GM18907 (cell line): Measurements from ENCODE around the gene RALBP1.
A peak's percentile ranks its signal among the peaks of the same experiment; 100 is the strongest.
"Not testable (repeated sequence)": the region's sequence is repeated elsewhere in the genome, so short reads cannot be mapped to it uniquely, and the experiment has no call there.

ENCODE experiments used
- ATAC-seq: cut with Tn5 transposase; IDR thresholded peaks from one replicate; pipeline ENCODE4 v1.9.1; 2021; ENCODE audit warnings: mild to moderate bottlenecking, moderate library complexity; ENCODE audit not compliant: unreplicated experiment

Gene RALBP1

GRCh38 chr18:9453283-9453682 lies 22.0 kb upstream of the RALBP1 start:
- no peak for ATAC-seq

GRCh38 chr18:9454061-9454703 lies 21.1 kb upstream of the RALBP1 start:
- ATAC-seq: no peak

DNA sequence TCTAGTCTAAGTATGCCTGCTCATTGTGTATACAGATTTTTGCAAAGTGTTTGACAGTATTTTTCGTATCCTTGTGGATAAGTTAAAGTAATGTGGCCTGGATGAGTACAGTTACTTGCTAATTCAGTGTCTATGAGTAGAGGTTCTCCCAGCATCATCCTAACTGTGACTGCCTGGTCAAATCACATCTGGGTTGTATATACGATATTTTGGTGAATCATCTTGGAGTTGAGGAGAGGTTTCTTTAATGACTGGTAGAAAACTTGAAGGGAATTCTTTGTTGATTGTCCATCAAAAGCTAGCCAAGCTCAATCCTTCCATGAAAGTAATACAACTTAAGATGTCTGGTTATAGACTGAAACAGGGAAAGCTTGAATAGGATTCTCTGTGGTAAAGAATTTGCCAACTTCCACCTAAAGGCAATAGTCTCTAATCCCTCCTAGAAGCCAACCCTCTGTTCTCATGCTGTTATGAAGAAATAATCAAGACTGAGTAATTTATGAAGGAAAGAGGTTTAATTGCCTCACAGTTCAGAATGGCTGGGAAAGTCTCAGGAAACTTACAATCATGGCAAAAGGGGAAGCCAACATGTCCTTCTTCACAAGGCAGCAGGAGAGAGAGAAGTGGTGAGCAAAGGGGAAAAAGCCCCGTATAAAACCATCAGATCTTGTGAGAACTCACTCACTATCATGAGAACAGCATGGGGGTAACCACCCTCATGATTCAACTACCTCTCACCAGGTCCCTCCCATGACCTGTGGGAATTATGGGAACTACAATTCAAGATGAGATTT lies 19.4 kb upstream of the RALBP1 start:
- no peak for ATAC-seq

DNA sequence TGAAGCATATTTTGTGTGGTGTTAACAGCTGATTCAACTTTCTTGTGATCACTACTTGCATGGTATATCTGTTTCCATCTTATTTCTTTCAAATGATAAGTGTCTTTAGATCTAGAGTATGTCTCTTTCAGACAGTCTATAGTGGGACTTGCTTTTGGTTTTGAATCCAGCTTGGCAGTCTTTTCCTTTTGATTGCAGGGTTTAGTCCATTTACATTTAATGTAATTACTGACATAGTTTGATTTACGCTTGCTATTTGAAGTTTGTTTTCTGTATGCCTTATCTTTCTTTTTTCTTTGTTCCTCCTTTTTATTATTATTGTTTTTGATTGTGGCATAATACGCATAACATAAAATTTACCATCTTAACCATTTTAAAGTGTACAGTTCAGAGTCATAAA lies 9.2 kb upstream of the RALBP1 start:
- no peak for ATAC-seq

GRCh38 chr18:9466846-9467245 lies 8.5 kb upstream of the RALBP1 start:
- no peak for ATAC-seq

DNA sequence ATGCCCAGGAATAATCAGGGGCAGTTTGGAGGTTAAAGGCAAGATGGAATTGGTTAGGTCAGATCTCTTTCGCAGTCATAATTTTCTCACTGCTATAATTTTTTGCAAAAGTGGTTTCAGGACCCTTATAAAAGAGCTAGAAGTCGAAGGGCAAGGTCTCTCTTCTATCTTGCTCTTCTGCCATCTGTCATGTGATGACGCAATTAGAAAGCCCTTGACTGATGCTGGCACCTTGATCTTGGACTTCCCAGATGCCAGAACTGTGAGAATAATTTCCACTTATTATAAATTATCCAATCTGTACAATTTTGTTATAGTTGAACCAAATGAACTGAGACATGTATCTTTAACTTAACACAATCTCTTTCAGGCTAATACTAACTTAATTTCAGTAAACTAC lies 6.3 kb upstream of the RALBP1 start:
- no peak for ATAC-seq

DNA sequence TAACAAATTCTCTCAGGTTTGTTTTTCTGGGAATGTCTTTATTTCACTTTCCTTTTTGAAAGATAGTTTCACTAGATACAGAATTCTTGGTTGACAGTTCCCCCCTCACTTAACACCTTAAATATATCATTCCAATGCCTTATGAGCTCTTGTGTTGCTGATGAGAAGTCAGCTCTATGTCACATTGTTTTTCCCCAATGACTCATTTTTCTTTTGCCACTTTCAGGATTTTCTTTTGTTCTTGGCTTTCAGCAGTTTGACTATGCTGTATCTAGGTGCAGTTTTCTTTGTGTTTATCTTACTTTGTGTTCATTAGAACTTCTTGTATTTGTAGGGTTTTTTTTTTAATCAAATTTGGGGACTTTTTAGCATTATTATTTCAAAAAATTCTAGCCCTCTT lies 5.6 kb upstream of the RALBP1 start:
- ATAC-seq: no peak

DNA sequence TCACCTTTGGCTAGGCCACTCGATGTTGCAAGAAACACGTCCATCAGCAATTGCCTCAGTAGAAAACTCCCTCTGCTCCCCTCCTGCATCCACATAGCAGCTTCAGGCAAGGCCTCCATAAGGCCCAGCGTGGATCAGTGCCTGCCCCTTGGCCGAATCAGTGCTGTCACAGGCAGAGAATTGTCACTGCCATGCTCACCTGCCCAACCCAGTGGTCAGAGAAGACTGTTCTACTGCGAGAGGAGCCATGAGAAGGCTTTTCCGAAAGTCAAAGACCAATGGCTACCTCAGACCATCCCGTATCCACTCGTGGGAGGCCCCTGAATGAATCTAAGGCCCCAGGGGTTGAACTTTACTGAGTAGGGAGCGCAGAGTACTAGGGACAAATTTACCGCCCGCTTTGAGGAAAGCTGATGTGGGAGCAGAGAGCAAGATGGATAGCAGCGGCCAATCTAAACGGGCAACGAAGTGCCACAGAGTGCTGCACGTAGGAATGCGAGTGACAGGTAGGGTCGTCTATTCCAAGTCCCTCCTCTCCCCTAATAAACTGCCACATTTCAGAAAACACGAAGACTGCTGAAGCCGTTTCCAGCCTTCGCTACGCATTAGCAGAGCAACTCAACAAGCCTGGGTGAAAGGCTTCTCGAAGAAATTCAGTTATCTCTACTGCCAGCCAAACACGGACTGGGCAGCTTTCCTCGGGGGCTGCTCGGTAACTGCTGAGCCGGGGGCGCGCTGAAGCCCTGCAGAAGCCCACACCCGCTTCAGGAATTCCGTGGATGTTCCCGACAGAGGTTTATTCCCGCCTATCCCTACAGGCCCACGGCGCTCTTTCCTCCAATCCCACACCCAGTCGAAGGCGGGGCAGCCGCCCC lies 968 bp upstream of the RALBP1 start:
- ATAC-seq: no peak

- ATAC-seq: peak; percentile 33
Measured at GRCh38 chr18:9475643-9476591, 604 bp downstream of the RALBP1 start.

- not testable (repeated sequence) for ATAC-seq
Measured at GRCh38 chr18:9476949-9477348, 1.6 kb downstream of the RALBP1 start.

GRCh38 chr18:9477509-9477908 lies 2.2 kb downstream of the RALBP1 start:
- ATAC-seq: no peak

- ATAC-seq: no peak
Measured at GRCh38 chr18:9478545-9478944, 3.2 kb downstream of the RALBP1 start.

DNA sequence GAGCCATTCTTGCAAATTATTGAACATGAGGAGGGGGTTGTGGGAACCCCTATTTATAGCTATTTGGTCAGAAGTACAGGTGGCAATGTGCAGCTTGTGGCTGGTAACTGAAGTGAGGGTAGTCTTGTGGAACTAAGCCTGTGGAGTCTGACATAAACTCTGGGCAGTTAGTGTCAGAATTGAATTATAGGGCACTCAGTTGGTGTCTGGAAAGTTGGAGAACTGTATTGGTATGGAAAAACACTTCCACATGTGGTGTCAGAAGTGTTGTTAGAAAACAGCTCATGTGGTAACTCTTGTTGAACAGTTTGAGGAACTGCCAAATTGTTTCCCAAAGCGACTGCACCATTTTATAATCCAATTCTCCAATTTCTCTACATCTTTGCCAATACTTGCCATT lies 7.5 kb downstream of the RALBP1 start:
- ATAC-seq: peak; percentile 73

DNA sequence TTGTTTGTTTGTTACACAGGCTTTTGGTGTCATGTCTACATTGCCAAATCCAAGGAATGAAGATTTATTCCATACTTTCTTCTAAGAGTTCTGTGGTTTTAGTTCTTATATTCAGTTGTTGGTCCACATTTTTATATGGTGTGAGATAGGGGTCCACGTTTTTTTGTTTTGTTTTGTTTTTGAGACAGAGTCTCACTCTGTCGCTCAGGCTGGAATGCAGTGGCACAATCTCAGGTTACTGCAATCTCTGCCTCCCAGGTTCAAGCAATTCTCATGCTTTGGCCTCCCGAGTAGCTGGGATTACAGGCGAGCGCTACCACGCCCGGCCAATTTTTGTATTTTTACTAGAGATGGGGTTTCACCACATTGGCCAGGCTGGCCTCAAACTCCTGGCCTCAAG lies 8.2 kb downstream of the RALBP1 start:
- no peak for ATAC-seq

DNA sequence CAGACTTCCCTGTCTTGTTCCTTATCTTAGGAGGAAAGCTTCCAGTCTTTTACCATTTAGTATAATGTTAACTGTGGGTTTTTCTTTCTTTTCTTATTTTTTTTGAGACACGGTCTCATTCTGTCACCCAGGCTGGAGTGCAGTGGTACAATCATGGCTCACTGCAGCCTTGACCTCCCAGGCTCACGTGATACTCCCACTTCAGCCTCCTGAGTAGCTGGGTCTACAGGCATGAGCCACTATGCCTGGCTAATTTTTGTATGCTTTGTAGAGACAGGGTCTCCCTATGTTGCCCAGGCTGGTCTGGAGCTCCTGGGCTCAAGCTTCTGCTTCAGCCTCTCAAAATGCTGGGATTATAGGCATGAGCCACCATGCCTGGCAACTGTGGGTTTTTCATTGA lies 9.5 kb downstream of the RALBP1 start:
- not testable (repeated sequence) for ATAC-seq

DNA sequence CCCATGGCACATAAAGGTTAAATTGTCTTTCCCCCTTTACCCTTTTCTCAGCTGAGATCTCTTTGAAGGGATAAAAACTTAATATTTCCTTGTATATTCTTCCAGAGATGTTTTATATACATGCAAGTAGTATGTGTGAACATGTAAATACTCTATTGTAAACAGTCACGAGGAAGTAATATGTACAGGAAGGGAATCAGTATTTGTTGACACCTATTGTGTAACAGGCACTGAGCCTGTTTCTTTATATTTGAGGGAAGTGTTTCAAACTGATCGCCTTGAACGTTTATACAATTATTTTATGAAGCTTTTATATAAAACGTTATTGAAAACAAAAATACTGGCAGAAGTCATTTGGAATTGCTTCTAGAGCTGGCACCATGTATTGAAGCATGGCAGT lies 13.2 kb downstream of the RALBP1 start:
- no peak for ATAC-seq

GRCh38 chr18:9494778-9495331 lies 19.5 kb downstream of the RALBP1 start:
- peak; percentile 97 for ATAC-seq

- no peak for ATAC-seq
Measured at GRCh38 chr18:9495465-9495864, 20.2 kb downstream of the RALBP1 start.

DNA sequence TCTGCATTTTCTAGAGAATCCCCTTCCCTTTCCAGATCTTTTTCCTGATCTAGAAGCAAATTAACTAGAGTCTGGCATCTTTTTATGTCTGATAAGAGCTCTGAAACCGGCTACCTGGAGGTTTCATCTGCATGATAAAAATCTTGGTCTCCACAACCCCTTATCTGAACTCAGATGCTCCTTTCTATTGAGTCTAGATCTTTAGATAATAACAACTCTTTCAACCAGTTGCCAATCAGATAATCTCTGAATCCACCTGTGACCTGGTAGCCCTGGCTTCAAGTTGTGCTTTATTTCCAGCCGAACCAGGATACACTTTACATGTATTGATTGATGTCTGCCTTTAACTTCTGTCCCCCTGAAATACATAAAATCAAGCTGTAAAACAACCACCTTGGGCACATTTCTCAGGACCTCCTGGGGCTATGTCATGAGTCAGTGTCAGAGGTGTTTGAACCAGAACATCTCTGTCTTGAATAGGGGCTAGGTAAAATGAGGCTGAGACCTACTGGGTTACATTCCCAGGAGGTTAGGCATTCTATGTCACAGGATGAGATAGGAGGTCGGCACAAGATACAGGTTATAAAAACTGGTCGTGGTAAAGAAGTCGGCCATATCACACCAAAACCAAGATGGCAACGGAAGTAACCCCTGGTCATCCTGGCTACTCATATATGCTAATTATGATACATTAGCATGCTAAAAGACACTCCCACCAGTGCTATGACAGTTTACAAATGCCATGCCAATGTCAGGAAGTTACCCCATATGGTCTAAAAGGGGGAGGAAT lies 20.8 kb downstream of the RALBP1 start:
- no peak for ATAC-seq
